ENCODE data around the gene CFAP54. TPM values are rescaled to one million over a fixed set of nuclear protein-coding genes. Genes with fewer than 3 reads are reported as not detected.

Gene CFAP54
- total RNA-seq, 4 donors from 2014 or later: 0.16 TPM; not detected in 3

DNA sequence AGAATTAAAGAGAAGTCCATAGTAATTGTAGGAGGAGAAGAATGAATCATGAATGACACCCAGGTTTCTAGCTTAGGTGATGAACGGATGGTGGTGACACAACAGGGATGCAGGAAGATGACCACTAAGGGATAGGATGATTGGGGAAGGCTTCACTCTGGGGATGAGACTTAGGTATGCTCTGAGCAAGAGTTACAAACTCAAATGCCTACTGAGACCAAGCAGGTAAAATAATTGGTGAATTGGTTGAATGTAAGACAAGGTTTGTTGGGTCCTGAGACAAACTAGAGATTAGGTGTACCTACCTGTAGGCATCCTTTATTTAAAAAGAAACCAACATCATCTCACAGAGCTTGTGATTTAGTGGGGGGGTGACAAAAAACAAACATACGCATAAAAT is 116.3 kb downstream of the CFAP54 start:
- Histone ChIP-seq H3K36me3 (no peaks in the 10 kb centered on the region), H3K9me3 (no peaks in the 10 kb centered on the region), H3K4me3 (no peak overlapping the region), H3K27me3 (no peaks in the 10 kb centered on the region), H3K4me1 (no peaks in the 10 kb centered on the region), H3K27ac (no peak overlapping the region)
- DNase-seq (ENCODE audit: low spot score in 2 of 2): no peak
- no peak for TF ChIP-seq POLR2AphosphoS5 (IDR thresholded peaks at IDR 0.05)
- TF ChIP-seq, protein P1, sequence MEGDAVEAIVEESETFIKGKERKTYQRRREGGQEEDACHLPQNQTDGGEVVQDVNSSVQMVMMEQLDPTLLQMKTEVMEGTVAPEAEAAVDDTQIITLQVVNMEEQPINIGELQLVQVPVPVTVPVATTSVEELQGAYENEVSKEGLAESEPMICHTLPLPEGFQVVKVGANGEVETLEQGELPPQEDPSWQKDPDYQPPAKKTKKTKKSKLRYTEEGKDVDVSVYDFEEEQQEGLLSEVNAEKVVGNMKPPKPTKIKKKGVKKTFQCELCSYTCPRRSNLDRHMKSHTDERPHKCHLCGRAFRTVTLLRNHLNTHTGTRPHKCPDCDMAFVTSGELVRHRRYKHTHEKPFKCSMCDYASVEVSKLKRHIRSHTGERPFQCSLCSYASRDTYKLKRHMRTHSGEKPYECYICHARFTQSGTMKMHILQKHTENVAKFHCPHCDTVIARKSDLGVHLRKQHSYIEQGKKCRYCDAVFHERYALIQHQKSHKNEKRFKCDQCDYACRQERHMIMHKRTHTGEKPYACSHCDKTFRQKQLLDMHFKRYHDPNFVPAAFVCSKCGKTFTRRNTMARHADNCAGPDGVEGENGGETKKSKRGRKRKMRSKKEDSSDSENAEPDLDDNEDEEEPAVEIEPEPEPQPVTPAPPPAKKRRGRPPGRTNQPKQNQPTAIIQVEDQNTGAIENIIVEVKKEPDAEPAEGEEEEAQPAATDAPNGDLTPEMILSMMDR (IDR thresholded peaks at IDR 0.05): no peak
- TF ChIP-seq POLR2A (IDR thresholded peaks at IDR 0.05): no peak
- TF ChIP-seq EP300 (IDR thresholded peaks at IDR 0.05): no peak
- 86% methylated on average over 2 of the region's 2 CpGs for WGBS

DNA sequence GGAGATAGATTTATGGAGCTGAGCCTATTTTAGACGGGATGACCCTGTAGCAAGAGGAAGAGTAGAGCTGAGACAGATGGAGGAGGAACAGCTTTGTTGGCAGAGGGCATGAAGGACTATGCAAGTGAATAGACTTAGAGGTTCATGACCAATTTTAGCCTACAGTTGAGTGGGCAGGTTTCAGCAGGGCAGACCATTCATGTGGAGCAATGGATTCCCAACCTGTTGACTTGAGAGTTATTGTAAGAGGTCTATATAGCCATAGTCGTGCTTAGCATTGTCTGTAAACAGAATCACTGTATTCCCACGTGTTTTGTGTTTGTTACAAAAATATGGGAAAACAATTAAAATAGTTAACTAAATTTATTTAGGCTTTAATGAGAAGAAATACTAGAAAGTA is 116.8 kb downstream of the CFAP54 start:
- no peak for DNase-seq (ENCODE audit: low spot score in 2 of 2)
- Histone ChIP-seq H3K36me3 (no peaks in the 10 kb centered on the region), H3K27me3 (no peaks in the 10 kb centered on the region), H3K9me3 (no peaks in the 10 kb centered on the region), H3K27ac (no peak overlapping the region), H3K4me3 (no peak overlapping the region), H3K4me1 (no peaks in the 10 kb centered on the region)
- 83% methylated on average over 3 of the region's 3 CpGs for WGBS
- TF ChIP-seq EP300 (IDR thresholded peaks at IDR 0.05) (no peak), POLR2AphosphoS5 (IDR thresholded peaks at IDR 0.05) (no peak), POLR2A (IDR thresholded peaks at IDR 0.05) (no peak)
- TF ChIP-seq, protein P1 (IDR thresholded peaks at IDR 0.05): no peak

DNA sequence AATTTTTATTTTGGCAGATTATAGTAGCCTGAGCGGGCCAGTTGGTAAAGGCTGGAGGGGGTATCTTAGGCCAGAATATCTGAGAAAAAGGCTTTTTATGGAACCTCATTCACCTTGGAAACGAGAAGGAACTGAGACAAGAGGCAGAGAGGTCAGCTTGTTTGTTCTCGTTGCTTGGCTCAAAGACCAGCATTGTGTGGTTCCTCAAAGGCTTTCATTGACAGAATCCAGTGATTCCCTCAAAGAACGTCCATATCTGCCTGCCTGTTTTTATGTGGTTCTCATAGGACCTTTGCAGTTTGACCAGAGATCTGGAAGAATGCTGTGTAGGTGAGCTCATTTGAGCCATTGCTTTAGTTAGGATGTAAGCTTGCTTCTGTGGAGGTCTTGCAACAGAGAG is 117.3 kb downstream of the CFAP54 start:
- 74% methylated on average over 4 of the region's 4 CpGs for WGBS
- Histone ChIP-seq H3K27me3 (no peaks in the 10 kb centered on the region), H3K36me3 (no peaks in the 10 kb centered on the region), H3K9me3 (no peaks in the 10 kb centered on the region), H3K4me1 (no peaks in the 10 kb centered on the region), H3K27ac (no peak overlapping the region), H3K4me3 (no peak overlapping the region)
- TF ChIP-seq POLR2AphosphoS5 (IDR thresholded peaks at IDR 0.05) (no peak), POLR2A (IDR thresholded peaks at IDR 0.05) (no peak), EP300 (IDR thresholded peaks at IDR 0.05) (no peak)
- TF ChIP-seq, protein P1 (IDR thresholded peaks at IDR 0.05): no peak
- DNase-seq (ENCODE audit: low spot score in 2 of 2): no peak

DNA sequence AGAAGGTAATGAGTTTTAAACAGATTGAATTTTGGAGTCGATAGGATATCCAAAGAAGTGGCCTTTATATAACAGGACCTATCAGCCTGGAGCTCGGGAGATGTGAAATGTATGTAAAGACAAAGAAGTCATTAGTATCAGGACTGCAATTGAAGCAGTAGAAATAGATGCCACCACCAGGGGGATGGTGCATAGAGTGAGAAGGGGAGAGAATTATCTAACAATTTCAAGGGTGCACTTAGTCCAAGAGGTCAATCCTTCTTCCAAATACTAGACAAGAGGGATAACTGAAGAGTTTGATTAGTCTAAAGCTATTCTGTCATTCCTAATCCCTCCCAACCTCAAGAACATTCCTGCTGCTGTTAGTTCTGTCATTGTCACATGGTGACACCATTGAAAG is 127.8 kb downstream of the CFAP54 start:
- H3K4me3 ChIP-seq: no peak overlapping the region
- H3K4me1 ChIP-seq: no peaks in the 10 kb centered on the region
- no peaks in the 10 kb centered on the region for H3K27me3 ChIP-seq
- no peak for DNase-seq (ENCODE audit: low spot score in 2 of 2)
- no peak overlapping the region for H3K27ac ChIP-seq
- H3K36me3 ChIP-seq: no peaks in the 10 kb centered on the region
- no peaks in the 10 kb centered on the region for H3K9me3 ChIP-seq
- TF ChIP-seq POLR2AphosphoS5 (IDR thresholded peaks at IDR 0.05): no peak
- TF ChIP-seq, protein P1 (IDR thresholded peaks at IDR 0.05): no peak
- no peak for TF ChIP-seq EP300 (IDR thresholded peaks at IDR 0.05)
- no peak for TF ChIP-seq POLR2A (IDR thresholded peaks at IDR 0.05)
- WGBS: 86% methylated on average over 2 of the region's 2 CpGs

DNA sequence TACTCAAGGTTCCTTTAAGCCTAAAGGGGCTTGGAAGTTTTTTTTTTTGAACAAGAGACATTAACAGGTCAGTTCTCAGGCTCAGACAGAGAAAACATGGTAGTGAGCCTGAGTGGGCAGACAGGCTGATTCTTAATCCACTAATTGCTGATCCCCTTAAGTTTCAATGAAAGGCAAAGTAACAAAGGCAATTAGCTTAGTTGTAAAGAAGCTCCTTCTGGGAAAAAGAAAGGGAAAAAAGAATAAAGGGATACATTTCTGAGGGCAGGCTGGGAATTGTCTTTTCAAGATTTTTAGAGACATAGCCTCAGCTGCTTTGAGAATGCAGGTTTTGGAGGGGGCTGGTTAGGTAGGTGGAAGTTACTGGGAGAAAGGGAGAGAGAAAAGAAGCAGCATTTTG is 133.8 kb downstream of the CFAP54 start:
- DNase-seq (ENCODE audit: low spot score in 2 of 2): no peak
- TF ChIP-seq, protein P1 (IDR thresholded peaks at IDR 0.05): no peak
- TF ChIP-seq POLR2A (IDR thresholded peaks at IDR 0.05) (no peak), POLR2AphosphoS5 (IDR thresholded peaks at IDR 0.05) (no peak), EP300 (IDR thresholded peaks at IDR 0.05) (no peak)
- Histone ChIP-seq H3K27me3 (no peaks in the 10 kb centered on the region), H3K9me3 (no peaks in the 10 kb centered on the region), H3K36me3 (no peaks in the 10 kb centered on the region), H3K4me3 (no peak overlapping the region), H3K27ac (no peak overlapping the region), H3K4me1 (no peaks in the 10 kb centered on the region)

All from suprapubic skin (tissue), 4 donors.